ENCODE data around the gene UBL7.

Gene UBL7

GRCh38 chr15:74428970-74429780 is 31.8 kb downstream of the UBL7 start:
- Histone ChIP-seq H3K9ac (ENCODE audit: low read length) (no peak overlapping the region), H3K27ac (ENCODE audit: low read depth, low read length) (no peak overlapping the region), H3K4me1 (ENCODE audit: control insufficient read depth, insufficient read depth, low read length) (peaks cover 29% of the 10 kb centered on the region), H3K4me3 (ENCODE audit: low read depth, low read length) (no peak overlapping the region), H3K9me3 (ENCODE audit: control insufficient read depth, insufficient read depth, low read depth, low read length) (no peaks in the 10 kb centered on the region), H3K36me3 (ENCODE audit: control insufficient read depth, insufficient read depth, low read length) (no peaks in the 10 kb centered on the region), H3K27me3 (ENCODE audit: control insufficient read depth, insufficient read depth, low read length) (peaks cover 16% of the 10 kb centered on the region; the same call in 1 of the 2 replicates)

DNA sequence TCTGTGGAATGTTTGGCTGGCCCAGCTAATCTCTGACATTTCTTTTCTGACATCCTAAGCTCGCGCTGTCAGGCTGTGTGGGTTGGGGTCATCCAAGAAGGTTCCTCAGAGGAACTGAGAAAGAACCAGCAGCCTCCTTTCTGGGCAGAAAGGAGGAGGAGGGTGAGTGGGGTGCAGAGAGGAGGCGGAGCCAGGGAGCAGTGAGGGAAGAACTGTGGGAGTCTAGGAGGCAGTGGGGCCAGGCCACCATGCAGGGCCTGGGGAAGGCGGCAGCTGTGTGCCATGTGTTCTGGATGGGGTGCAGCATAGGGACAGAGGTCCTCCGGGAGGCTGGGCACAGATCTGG is 32.5 kb downstream of the UBL7 start:
- Histone ChIP-seq H3K27ac (ENCODE audit: low read depth, low read length) (no peak overlapping the region), H3K36me3 (ENCODE audit: control insufficient read depth, insufficient read depth, low read length) (no peaks in the 10 kb centered on the region), H3K27me3 (ENCODE audit: control insufficient read depth, insufficient read depth, low read length) (peaks cover 14% of the 10 kb centered on the region; the same call in 1 of the 2 replicates), H3K4me1 (ENCODE audit: control insufficient read depth, insufficient read depth, low read length) (peaks cover 34% of the 10 kb centered on the region), H3K4me3 (ENCODE audit: low read depth, low read length) (no peak overlapping the region), H3K9me3 (ENCODE audit: control insufficient read depth, insufficient read depth, low read depth, low read length) (no peaks in the 10 kb centered on the region), H3K9ac (ENCODE audit: low read length) (no peak overlapping the region)

GRCh38 chr15:74427607-74428441 is 33.1 kb downstream of the UBL7 start:
- H3K9me3 ChIP-seq (ENCODE audit: control insufficient read depth, insufficient read depth, low read depth, low read length): no peaks in the 10 kb centered on the region
- no peak overlapping the region for H3K4me3 ChIP-seq (ENCODE audit: low read depth, low read length)
- H3K27me3 ChIP-seq (ENCODE audit: control insufficient read depth, insufficient read depth, low read length): peaks cover 14% of the 10 kb centered on the region; the same call in 1 of the 2 replicates
- H3K4me1 ChIP-seq (ENCODE audit: control insufficient read depth, insufficient read depth, low read length): peaks cover 39% of the 10 kb centered on the region
- no peak overlapping the region for H3K27ac ChIP-seq (ENCODE audit: low read depth, low read length)
- no peak overlapping the region for H3K9ac ChIP-seq (ENCODE audit: low read length)
- no peaks in the 10 kb centered on the region for H3K36me3 ChIP-seq (ENCODE audit: control insufficient read depth, insufficient read depth, low read length)

DNA sequence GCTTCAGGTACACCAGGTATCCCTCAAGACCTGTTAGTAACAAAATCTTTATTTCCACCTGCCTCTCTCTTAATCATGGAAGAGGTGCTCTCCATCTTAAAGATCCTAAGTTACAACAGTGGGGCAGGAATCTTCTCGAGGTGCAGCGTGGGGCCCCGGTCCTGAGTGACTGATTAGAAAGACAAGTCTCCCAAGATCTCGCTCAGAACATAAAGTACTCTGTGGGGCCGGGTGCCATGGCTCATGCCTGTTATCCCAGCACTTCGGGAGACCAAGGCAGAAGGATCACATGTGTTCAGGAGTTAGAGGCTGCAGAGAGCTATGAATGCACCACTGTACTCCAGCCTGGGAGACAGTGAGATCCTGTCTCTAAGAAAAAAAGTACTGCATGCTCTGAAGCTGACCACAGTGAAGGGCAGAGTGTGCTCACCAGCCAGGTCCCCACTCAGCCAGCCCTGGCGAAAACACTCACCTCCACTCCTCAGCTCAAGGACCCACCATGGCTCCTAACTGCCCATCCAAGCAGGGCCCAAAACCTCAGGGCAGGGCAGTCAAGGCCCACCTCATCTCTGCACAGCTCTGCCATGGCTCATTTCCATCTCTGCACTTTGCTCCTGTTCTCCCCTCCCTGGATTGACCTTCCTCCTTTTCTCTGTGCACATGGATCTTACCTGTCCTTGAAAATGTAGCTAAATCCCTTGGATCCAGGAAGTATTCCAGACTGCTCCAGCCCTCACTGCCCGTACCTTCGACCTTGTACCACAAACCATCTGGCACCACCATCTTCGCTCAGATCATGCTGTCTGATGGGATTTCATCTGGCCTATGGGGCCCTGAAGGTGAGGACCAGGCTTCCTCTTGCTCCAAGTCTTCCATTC is 34.3 kb downstream of the UBL7 start:
- Histone ChIP-seq H3K4me1 (ENCODE audit: control insufficient read depth, insufficient read depth, low read length) (peaks cover 45% of the 10 kb centered on the region), H3K9me3 (ENCODE audit: control insufficient read depth, insufficient read depth, low read depth, low read length) (no peaks in the 10 kb centered on the region), H3K36me3 (ENCODE audit: control insufficient read depth, insufficient read depth, low read length) (no peaks in the 10 kb centered on the region), H3K4me3 (ENCODE audit: low read depth, low read length) (no peak overlapping the region), H3K9ac (ENCODE audit: low read length) (no peak overlapping the region), H3K27ac (ENCODE audit: low read depth, low read length) (no peak overlapping the region), H3K27me3 (ENCODE audit: control insufficient read depth, insufficient read depth, low read length) (0 out of 2 replicates have a peak, but pooled peaks cover 5% of the 10 kb centered on the region)

DNA sequence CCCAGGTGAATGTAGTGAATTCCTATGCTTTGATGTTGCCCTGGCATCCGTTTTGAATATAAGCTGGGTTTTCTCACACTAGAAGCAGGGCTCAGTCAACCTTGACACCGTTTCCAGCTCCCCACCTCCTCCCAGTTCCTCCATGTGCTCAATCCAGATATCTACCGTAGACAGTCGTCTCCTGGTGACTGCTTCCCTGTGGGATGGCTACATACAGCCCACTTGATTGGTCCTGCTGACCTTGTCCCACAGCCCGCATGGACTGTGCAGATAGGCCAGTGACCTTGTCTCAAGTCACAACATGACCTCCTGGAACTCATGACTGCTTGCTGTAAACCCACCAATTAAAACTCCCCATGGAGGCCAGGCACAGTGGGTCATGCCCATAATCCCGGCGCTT is 35.3 kb downstream of the UBL7 start:
- Histone ChIP-seq H3K4me3 (ENCODE audit: low read depth, low read length) (no peak overlapping the region), H3K9ac (ENCODE audit: low read length) (no peak overlapping the region), H3K36me3 (ENCODE audit: control insufficient read depth, insufficient read depth, low read length) (no peaks in the 10 kb centered on the region), H3K27ac (ENCODE audit: low read depth, low read length) (no peak overlapping the region), H3K9me3 (ENCODE audit: control insufficient read depth, insufficient read depth, low read depth, low read length) (no peaks in the 10 kb centered on the region), H3K4me1 (ENCODE audit: control insufficient read depth, insufficient read depth, low read length) (peaks cover 54% of the 10 kb centered on the region), H3K27me3 (ENCODE audit: control insufficient read depth, insufficient read depth, low read length) (no peaks in the 10 kb centered on the region)

GRCh38 chr15:74424901-74425528 is 35.9 kb downstream of the UBL7 start:
- Histone ChIP-seq H3K4me1 (ENCODE audit: control insufficient read depth, insufficient read depth, low read length) (peaks cover 60% of the 10 kb centered on the region), H3K36me3 (ENCODE audit: control insufficient read depth, insufficient read depth, low read length) (no peaks in the 10 kb centered on the region), H3K9me3 (ENCODE audit: control insufficient read depth, insufficient read depth, low read depth, low read length) (no peaks in the 10 kb centered on the region), H3K27ac (ENCODE audit: low read depth, low read length) (no peak overlapping the region), H3K4me3 (ENCODE audit: low read depth, low read length) (no peak overlapping the region), H3K27me3 (ENCODE audit: control insufficient read depth, insufficient read depth, low read length) (no peaks in the 10 kb centered on the region), H3K9ac (ENCODE audit: low read length) (no peak overlapping the region)

- H3K9ac ChIP-seq (ENCODE audit: low read length): peak overlapping the region; percentile 25
- H3K9me3 ChIP-seq (ENCODE audit: control insufficient read depth, insufficient read depth, low read depth, low read length): no peaks in the 10 kb centered on the region
- no peaks in the 10 kb centered on the region for H3K36me3 ChIP-seq (ENCODE audit: control insufficient read depth, insufficient read depth, low read length)
- peaks cover 51% of the 10 kb centered on the region for H3K4me1 ChIP-seq (ENCODE audit: control insufficient read depth, insufficient read depth, low read length)
- peak overlapping the region; percentile 1; the same call in 1 of the 2 replicates for H3K4me3 ChIP-seq (ENCODE audit: low read depth, low read length)
- no peaks in the 10 kb centered on the region for H3K27me3 ChIP-seq (ENCODE audit: control insufficient read depth, insufficient read depth, low read length)
- H3K27ac ChIP-seq (ENCODE audit: low read depth, low read length): peak overlapping the region; percentile 4; the same call in 1 of the 2 replicates
Measured at GRCh38 chr15:74423431-74424257, 37.3 kb downstream of the UBL7 start.

GRCh38 chr15:74422652-74423430 is 38.1 kb downstream of the UBL7 start:
- peaks cover 45% of the 10 kb centered on the region for H3K4me1 ChIP-seq (ENCODE audit: control insufficient read depth, insufficient read depth, low read length)
- peak overlapping the region; percentile 25 for H3K9ac ChIP-seq (ENCODE audit: low read length)
- H3K4me3 ChIP-seq (ENCODE audit: low read depth, low read length): peak overlapping the region; percentile 1; the same call in 1 of the 2 replicates
- peaks cover 1% of the 10 kb centered on the region; the same call in 1 of the 2 replicates for H3K36me3 ChIP-seq (ENCODE audit: control insufficient read depth, insufficient read depth, low read length)
- no peaks in the 10 kb centered on the region for H3K27me3 ChIP-seq (ENCODE audit: control insufficient read depth, insufficient read depth, low read length)
- H3K9me3 ChIP-seq (ENCODE audit: control insufficient read depth, insufficient read depth, low read depth, low read length): no peaks in the 10 kb centered on the region
- peak overlapping the region; percentile 4; the same call in 1 of the 2 replicates for H3K27ac ChIP-seq (ENCODE audit: low read depth, low read length)

DNA sequence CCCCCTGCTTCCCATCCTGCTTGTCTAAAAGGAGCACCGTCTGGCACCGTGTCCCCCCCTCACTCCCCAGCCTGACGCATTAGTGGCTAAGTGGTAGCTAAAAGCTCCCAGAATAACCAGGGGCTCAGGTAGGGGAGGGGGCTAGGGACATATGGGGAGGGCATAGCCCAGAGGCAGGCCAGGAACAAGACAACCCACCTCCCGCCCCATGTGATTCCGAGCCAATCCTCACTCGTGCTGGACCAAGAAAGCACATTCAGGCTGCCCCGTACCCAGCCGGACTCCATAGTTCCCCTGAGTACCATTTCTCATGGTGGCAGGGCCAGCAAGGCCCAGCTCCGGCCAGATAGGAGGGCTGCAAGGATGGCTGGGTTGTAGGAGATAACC is 38.7 kb downstream of the UBL7 start:
- Histone ChIP-seq H3K9ac (ENCODE audit: low read length) (peak overlapping the region; percentile 4), H3K4me3 (ENCODE audit: low read depth, low read length) (no peak overlapping the region), H3K27me3 (ENCODE audit: control insufficient read depth, insufficient read depth, low read length) (no peaks in the 10 kb centered on the region), H3K36me3 (ENCODE audit: control insufficient read depth, insufficient read depth, low read length) (peaks cover 7% of the 10 kb centered on the region; the same call in 1 of the 2 replicates), H3K9me3 (ENCODE audit: control insufficient read depth, insufficient read depth, low read depth, low read length) (no peaks in the 10 kb centered on the region), H3K4me1 (ENCODE audit: control insufficient read depth, insufficient read depth, low read length) (peaks cover 45% of the 10 kb centered on the region), H3K27ac (ENCODE audit: low read depth, low read length) (no peak overlapping the region; the same call in 1 of the 2 replicates)
